ENCODE data around the gene YEATS2.
A peak's percentile ranks its signal among the peaks of the same experiment; 100 is the strongest.

Gene YEATS2

DNA sequence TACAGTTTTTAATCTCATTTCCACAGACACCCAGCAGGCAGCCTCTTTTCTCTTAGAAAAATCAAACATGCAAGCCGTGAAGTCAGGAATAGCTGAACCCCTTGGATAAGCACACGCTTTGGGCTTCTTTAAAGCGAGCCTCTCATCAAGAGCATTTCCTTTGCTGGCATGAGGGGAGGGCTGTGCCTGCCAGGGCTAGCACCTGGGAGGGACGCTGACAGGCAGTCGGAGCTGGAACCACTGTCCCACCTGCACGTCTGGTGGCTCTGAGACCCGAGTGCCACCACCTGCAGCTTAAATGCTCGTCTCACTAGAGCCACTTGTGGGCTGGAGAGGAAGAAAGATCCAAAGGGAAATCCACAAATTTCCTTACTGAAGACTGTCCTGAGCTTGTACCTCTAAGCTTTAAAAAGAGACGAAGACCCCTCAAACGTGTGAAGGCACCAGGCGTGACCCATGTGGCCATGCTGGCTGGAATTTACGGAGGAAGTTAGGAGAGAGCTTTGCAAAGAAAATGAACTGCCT, 118.4 kb downstream of the YEATS2 start:
- DNase-seq, result peak; percentile 45 to 73 (median 60)

DNA sequence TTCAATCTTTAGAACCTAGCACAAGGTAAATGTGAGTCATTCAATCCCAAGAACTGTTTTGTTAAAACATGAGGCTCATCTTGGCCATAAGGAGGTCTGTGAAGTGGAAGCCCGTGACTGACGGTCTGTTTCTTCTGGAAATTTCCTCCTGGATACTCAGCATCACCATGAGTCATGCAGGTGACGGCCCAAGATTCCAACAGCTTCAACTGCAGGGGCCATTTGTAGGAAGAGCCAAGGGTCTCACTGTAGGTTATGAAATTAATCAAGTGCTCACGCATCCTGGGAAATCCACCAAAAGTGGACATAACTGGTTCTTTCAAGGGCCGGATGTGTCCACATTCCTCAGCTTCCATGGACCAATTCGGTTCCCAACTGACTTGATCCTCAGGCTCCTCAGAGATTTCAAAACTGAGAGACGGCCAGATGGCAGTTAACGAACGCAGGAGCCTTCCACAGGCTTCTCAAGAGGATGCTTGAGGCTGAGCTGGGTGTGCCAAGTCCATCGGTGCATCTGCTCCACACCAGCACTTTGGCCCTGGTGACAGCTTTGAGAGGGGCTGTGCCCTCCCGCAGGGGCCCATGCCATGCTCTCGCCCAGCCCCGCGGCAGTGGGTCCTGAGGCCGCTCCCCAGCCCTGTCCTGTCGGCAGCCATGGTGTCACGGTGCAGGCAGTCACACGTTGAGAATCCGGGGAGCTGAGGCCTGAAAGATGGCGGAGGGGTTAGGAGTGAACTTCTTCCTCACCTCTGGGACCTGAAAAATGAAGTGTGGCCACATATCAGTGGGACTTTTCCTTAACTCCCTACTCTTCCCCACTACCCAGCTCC, 119.3 kb downstream of the YEATS2 start:
- DNase-seq, result peak in 1 of 3 experiments; percentile 14

DNA sequence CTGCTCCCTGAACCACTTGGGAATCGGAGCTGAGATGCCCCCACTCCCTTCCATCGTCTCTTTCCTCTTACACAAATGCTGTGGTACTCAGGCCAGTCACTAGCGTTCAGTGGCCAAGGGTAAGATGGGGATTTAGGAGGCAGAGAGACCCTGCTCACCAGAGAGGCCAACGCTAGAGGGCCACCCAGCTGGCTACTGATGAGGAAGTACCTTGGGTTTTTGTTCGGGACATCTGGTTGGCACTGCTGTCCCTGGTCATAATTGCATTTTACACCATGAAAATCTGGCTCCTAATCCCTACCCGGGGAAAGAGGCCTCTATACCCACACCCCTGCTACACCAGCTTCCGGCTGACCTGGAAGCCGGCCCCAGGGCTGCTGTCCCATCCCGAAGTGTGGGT, 120.0 kb downstream of the YEATS2 start:
- no peak for DNase-seq

DNA sequence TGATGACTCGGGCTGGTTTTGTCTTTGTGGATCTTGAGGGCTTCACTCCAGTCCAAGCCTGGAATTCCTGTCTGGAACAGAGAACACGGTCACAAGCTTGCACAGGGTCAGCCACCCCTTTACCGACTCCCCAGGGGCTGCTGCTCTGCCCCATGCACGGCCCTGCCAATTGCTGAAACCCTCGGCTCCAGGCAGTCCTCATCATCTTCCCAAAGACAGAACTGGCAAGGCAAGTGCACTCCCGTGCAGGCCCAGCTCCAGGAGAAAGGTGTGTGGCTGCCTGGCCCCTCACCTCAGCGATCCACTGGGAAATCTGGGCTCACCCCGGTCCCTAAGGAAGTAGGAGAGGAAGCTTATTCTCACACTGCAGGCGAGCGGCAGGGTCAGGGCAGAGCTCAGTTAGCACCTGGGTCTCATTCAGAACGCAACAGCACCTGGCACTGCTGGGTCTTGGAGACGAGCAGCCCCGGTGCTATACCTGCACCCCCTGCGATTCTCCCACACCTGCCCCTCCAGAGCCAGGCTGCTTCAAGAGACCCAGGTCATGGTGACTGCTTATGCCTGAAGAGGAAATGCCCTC, 120.5 kb downstream of the YEATS2 start:
- DNase-seq, result peak in 2 of 3 experiments; percentile 34 to 54

DNA sequence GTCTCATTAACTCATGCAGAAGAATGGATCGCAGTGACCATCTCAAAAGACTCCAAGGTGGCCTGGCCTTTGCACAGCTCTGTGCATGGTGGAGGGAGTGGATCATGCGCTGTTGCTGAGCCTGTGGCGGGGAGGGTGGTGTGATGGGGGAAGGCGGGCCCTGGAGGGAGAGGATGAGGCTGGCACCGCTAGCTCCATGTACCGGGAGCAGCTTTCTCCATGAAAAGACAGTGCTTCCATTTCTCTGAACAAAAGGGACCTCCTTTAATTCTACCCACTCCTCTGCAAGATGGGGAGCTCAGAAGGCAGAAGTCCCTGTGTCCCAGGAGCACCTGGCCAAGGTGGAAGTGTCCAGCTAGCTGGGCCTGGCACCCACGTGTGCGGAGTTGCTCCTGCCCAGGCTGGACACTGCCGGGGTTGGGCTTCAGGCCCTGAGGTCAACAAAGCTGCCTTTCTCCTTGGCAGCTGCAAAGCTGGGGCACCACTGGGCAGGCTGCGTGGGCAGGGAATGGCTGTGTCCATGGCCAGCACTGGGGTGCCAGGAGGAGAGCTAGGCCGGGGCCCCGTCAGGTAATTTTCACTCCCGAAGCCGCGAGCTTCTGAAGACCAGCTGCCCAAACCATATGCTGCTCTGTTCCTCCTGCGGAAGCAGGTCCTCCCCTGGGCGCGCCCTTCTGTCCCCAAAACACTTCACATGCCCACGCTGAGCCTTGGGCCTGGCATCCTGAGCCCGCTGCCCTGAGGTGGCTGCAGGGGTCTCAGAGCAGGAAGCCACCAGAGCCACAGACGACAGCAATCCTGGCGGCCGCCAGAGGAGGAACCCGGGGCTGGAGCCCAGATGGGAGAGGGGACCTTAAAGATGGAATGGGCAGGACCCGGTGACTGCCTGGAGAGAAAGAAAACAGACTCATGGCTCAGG, 121.4 kb downstream of the YEATS2 start:
- DNase-seq, result no peak

DNA sequence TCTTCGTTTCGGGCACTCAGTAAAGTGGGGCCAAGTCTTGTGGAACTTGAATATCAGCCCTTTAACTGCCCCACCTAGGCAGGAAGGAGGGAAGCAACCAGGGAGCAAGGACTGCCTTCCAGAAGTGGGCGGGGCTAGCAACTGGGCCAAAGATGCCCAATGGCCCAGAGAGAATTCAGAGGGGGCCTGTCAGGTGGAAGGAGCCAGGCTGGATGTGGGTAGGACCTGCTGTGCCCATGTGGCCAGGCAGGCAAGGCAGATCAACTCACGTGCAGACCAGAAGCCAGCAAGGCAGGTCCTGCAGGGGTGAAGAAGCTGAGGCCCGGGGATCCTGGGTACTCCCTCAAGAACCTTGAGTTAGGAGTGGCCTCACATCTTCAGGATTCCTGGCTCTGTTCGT, 122.2 kb downstream of the YEATS2 start:
- no peak for DNase-seq

DNA sequence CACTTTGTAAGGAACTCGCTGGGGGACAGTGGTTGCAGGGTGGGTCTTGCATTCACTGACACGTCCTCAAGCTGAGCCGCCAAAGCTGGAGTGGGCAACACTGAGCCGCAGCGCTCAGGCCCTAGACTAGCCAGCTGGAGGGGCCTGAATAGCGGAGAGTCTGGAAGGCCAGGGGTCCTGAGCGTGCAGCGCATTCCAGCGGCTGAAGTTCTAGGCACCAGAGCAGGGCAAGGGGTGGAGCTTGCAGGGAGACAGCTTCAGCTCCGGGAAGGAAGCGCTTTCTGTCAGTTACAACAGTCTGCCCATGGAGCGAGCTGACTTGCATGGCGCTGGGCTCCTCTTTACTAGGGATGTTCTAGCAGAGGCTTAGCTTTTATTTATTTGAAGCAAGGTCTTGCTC, 125.0 kb downstream of the YEATS2 start:
- no peak for DNase-seq

DNA sequence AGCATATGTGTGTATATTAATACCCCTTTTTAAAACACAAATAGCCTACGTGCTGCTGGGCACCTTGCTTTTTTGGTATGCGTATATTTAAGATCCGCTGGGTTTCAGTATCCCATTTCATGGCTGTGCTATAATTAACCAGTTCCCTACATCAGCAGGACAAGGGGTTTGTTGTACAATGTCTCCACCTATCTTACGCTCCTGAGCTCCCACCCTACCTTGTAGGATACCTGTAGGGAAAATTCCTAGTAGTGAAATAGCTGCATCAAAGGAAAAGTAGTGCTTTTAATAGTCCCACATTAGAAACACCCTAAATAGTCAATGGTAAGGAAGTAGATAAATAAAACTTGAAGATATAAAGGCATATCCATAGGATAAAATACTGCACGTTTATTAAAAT, 126.4 kb downstream of the YEATS2 start:
- DNase-seq, result peak; percentile 13 to 81 (median 51)

DNA sequence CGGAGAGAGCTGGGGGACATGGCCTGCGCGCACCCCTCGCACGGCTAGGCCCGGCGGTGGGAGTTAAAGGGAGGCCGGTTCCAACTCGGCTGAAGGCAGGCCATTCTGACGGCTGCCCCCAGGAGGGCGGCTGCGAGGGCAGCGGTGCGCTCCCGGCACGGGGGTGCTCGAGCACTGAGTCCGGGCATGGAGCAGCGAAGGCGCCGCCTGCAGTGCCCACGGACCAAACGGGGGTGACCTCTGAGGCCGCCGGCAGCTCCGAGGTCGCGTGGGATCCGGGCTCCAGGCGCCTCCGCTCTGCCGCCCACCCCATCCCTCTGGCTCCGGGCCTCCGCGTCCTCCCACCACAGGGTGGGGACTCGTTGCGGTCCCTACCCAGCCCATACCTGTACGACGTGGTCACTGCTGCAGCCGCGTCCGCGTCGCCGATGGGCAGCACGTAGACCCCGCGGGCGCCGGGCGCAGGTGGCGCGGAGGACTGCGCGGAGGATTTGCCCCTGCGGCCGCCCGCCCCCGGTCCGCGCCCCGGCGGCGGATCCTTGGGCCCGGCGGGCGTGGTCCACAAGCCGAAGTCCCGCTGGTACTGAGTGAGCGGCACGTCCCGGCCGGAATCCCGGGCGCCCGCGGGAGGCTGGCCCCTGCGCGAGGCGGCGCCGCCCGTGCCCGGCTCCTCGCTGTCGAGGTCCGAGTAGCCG, 127.3 kb downstream of the YEATS2 start:
- peak in 2 of 3 experiments; percentile 75 to 81 for DNase-seq

DNA sequence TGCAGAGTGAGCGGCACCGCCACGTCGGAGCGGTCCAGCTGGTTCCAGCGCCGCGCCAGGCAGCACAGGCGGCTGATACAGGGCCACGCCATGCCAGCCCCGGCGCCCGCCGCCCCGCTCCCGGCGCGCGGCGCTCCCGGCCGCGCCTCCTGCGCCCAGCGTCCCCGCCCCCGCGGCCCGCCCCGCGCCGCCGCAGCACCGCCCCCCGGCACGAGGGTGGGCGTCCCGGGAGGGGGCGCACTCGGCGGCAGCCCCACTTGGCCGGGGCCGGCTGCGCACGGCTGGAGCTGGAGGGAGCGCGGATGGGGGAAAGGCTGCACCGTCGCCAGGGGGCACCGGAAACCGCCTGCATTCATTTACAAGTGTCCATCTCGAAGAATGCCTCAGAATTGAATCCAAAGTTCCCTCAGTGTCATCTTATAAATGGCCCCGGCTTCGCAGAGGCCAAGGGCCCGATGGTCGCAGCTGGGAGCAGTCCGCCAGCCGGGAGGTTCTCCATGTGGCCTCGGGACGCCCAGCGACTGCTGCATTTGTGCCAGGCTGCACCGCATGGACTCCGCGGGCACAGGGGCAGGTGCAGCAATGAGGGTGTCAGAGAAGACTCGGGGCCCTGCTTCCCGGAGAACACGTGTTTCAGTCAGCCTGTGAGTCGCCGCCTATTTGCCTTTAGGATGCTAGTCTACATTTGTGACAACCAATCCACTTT, 128.0 kb downstream of the YEATS2 start, which contains the start of gene MAP6D1:
MAP6D1 (minus strand) TSS at position 122 of the 706 bp plus-strand sequence; CDS start at position 92, 30 bp downstream.
- DNase-seq, result peak; percentile 34 to 88 (median 81)

DNA sequence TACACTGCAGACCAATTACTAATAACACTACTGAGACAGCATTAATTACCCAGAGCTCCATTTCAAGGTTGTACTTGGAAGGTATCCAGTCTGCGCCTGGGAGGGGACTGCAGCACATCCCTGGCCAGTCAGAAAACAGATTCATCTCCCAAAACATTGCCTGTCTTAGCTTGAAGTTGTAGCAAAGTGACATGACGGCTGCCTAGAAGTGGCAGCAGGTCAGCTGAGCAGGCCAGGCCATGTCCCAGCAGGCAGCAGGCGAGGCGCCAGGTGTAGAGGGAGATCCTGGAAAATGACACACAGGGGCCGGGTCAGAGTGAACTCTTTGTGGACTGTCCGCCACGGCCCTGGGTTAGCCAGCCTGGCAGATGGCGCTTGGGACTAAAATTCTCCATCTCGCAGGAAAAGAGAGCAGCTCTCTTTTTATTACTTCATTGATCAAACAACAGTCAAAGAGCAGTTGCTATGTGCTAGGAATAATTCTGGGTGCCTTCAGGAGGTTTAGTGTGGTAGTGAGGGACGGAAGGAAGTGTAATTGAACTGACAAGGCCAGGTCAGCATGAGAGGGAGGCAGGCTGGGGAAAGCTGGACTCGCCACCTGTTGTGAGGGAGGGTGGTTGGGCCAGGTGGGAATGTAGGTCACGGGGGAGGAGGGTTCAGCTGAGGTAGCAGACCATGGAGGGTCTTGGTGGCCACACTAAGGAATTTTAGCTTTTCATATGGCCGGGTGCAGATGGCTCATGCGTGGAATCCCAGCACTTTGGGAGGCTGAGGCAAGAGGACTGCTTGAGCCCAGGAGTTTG, 129.1 kb downstream of the YEATS2 start:
- peak in 2 of 3 experiments; percentile 62 to 82 for DNase-seq

DNA sequence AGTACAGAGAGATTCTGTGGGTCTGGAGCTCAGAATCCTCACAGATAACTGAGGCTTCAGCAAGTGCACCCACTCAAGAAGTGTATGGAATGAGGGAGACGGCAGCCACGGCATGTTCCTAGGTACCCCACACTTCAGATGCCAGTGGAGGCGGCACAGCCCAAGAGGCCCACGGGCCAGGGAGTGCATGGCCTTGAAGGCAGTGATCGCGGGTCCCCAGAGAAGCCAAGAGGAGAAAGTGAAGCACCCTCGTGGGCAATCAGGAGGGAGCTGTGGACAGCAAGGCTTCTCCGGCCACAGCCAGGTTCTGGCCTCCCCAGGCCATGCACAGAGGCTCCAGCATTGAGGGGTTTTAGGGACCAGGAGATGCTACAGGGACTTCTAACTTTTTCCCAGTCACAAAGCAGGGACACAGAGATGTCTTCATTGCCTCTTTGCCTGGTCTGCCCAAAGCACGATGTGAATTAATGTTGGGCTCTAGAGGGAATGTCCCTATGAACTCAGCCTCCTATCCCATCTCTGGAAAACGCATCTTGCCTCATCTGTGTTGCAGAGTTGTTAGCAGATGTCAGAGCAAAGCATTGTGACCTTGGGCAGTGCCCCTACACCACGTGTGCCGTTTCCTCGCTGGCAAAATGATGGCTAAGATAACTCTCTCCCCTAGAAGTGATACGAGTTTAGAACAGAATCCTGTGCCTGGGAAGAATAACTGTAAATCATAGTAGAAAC, 130.4 kb downstream of the YEATS2 start:
- no peak for DNase-seq

DNA sequence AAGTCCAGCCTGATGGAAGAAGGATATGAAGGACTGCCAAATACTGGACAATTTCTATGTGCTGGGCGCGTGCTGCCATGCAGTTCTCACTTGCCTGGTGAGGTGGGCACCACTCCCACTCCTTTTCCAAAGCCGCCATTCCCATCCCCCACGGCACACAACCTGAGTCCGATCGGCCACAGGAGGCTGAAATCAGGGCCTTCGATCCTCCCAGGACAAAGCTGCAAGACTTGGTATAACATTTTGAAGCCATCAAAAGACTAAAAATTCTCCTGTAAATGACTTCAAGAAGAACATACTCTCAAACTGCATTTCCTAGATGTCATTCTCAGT, 130.9 kb downstream of the YEATS2 start:
- no peak for DNase-seq

DNA sequence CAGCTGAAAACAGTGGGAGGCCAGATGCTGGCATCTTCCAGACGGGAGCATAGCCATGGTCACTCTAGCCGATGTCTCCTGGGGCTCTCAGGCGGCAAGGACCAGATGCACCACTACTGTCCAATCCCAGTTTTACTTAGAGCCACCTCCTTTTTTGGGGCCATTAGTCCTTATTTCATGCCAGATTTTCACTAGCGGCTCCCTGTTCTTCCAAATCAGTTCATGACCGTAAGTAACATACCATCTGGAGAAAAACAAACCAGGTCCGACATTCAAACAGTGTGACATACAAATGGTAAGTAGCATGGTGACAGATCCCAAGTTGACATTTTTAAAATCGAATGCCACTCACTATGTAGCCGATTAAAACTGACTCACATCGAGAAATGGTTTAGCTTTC, 131.9 kb downstream of the YEATS2 start:
- no peak for DNase-seq

DNA sequence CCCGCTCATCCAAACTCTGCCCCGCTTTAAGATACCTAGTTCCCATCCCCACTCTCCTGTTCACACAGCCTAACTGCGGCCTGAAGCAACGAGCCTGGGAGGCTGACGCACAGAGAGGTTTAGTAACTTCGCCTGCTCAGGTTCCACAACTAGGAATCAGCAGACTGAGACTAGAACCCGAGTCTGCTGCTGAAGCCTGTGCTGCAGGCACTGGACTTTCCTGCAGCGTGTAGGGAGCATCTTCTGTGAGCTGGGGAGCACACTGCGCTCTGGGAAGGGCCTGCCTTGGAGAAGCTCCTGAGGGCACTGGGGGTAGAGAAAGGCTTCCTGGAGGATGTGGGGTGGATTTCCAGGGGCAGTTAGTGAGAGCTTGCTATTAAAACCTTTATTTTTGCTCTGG, 132.6 kb downstream of the YEATS2 start:
- no peak for DNase-seq

DNA sequence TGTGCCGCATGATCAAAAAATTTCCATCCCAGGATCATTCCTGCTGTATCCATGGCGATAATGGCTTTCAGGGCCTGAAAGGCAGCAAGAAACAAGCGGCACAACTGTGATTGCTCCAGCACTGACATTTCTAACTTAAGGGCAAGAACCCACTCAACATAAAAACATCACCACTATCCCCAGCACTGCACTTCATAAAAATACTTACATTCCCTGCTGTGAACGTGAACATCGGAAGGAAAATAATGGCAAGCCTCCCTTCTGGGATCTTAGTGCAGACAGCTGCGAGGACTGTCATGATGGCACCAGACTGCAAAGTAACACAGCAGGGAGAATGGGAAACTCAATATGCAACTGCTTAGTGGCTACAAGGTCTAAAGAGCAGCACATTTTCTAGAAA, 135.9 kb downstream of the YEATS2 start:
- no peak for DNase-seq

DNA sequence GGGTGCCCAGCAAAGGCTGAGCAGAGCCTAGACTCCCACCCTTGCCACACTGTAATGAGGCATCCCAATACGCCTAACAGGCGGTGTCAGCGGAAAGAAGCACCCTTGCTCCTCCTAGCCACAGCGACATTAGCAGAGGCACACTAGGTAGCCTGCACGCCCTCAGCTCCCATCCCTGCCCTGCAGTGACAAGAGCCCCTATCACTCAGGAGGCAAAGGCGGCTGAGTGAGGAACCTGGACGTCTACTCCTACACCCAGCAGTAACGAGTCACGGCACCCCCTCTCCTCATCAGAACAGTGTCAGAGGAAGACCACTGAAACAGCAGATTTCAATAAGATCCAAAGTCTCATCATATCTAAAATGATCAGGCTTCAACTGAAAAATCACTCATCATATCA, 139.8 kb downstream of the YEATS2 start:
- no peak for DNase-seq

DNA sequence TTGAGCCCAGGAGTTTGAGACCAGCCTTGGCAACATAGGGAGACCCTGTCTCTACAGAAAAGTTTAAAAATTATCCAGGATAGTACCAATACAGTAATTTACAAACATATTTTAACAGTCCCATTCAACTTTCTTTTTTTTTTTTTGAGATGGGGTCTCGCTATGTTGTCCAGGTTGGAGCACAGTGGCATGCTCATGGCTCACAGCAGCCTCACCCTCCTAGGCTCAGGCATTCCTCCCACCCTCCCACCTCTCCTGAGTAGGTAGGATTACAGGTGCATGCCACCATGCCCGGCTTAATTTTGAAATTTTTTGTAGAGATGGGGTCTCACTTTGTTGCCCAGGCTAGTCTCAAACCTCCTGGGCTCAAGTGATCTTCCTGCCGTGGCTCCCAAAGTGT, 140.3 kb downstream of the YEATS2 start:
- no peak for DNase-seq

DNA sequence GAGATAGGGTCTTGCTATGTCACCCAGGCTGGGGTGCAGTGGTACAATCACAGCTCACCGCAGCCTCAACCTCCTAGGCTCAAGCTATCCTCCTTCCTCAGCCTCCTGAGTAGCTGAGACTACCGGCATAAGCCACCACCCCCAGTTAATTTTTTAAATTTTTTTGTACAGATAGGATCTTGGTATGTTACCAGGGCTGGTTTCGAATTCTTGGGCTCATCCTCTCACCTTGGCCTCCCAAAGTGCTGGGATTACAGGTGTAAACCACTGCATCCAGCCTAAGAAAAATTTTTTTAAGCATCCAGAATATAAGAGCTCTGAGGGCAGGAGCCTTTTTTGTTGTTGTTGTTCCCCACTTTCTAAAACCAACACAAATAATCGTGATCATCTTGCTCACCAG, 142.2 kb downstream of the YEATS2 start:
- DNase-seq, result no peak

DNA sequence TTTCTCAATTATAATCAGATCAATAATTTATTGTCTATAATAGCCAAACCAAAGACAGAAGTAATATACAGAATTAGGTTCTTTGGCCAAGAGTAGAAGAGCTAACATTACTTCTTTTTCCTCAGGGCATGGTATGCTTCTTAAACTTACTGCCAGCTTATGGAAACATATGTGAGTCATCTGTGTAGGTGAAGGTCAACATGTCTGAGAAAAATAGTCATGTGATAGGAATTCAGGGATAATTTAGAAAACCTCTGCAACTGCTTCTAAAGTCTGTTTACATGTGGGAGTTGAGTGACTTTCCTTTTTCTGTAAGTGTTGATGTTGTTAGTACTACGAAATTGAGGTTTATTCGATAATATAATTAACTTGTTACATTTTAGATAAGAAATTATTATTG, 147.0 kb downstream of the YEATS2 start:
- no peak for DNase-seq

Measured in NCI-H1417 (cell line).